CD14-positive monocyte (primary cell): ENCODE data around the gene NPAS3. TPM values are rescaled to one million over a fixed set of nuclear protein-coding genes. Genes with fewer than 3 reads are reported as not detected.

Source experiments
- DNase-seq, 3 donors: peaks; one replicate each; pipeline ENCODE4 v3.0.0-alpha.2; 2011 to 2022
- H2AFZ ChIP-seq: 2 replicates; pipeline ENCODE4 v1.6.0; 2012; ENCODE audit warnings: mild to moderate bottlenecking, low read depth, low read length, inconsistent platforms; ENCODE audit not compliant: insufficient read depth, poor library complexity, severe bottlenecking
- H3K27ac ChIP-seq, 2 donors: 1 replicate in 1 of 2; 2 replicates in 1 of 2; pipeline ENCODE4 v1.5.1; 2012 to 2013; ENCODE audit warnings: low read length in 2 of 2, control low read depth in 1 of 2, inconsistent platforms in 1 of 2, low read depth in 1 of 2, mild to moderate bottlenecking in 1 of 2
- H3K27me3 ChIP-seq, 2 donors: one replicate each; pipeline versions ENCODE4 v1.6.0 to v1.6.1; 2011 to 2013; ENCODE audit warnings: low read length in 2 of 2; ENCODE audit not compliant: control insufficient read depth in 2 of 2, insufficient read depth in 2 of 2
- H3K36me3 ChIP-seq, 2 donors: replicated peaks in 1 of 2; 1 replicate in 1 of 2; 2 replicates in 1 of 2; pipeline versions ENCODE4 v1.5.1 to v1.6.1; 2012 to 2013; ENCODE audit warnings: low read length in 2 of 2, control low read depth in 1 of 2, inconsistent platforms in 1 of 2, mild to moderate bottlenecking in 1 of 2; ENCODE audit not compliant: insufficient read depth in 2 of 2, control insufficient read depth in 1 of 2
- H3K4me1 ChIP-seq, 2 donors: 1 replicate in 1 of 2; 2 replicates in 1 of 2; pipeline versions ENCODE4 v1.5.1 to v1.6.1; 2012 to 2013; ENCODE audit warnings: low read length in 2 of 2, control low read depth in 1 of 2, inconsistent platforms in 1 of 2, mild to moderate bottlenecking in 1 of 2, moderate library complexity in 1 of 2; ENCODE audit not compliant: insufficient read depth in 2 of 2, control insufficient read depth in 1 of 2
- H3K4me2 ChIP-seq: replicated peaks from 2 replicates; pipeline ENCODE3; 2012; ENCODE audit warnings: low read length, moderate library complexity, mild to moderate bottlenecking; ENCODE audit not compliant: poor library complexity, severe bottlenecking; ENCODE audit errors: extremely low read depth
- H3K4me3 ChIP-seq, 3 experiments: fragments of 200-600 bp in 1 of 3; sonication (generic) in 1 of 3; replicated peaks in 1 of 3; 1 replicate in 2 of 3; 2 replicates in 1 of 3; pipeline ENCODE4 v1.5.1; 2011 to 2013; ENCODE audit warnings: low read length in 3 of 3, mild to moderate bottlenecking in 3 of 3, control low read depth in 2 of 3, low read depth in 2 of 3, inconsistent platforms in 1 of 3, moderate library complexity in 1 of 3
- H3K79me2 ChIP-seq: 2 replicates; pipeline ENCODE4 v1.6.0; 2012; ENCODE audit warnings: mild to moderate bottlenecking, control low read depth, inconsistent platforms, low read length, moderate library complexity; ENCODE audit not compliant: insufficient read depth
- H3K9ac ChIP-seq: 2 replicates; pipeline ENCODE4 v1.6.0; 2017; ENCODE audit warnings: low read length, mild to moderate bottlenecking; ENCODE audit not compliant: insufficient read depth, poor library complexity, severe bottlenecking
- H3K9me3 ChIP-seq, 2 donors: replicated peaks in 1 of 2; 1 replicate in 1 of 2; 2 replicates in 1 of 2; pipeline versions ENCODE4 v1.5.1 to v1.6.1; 2012 to 2013; ENCODE audit warnings: low read length in 2 of 2, control low read depth in 1 of 2; ENCODE audit not compliant: control insufficient read depth in 1 of 2, insufficient read depth in 1 of 2
- H4K20me1 ChIP-seq: 2 replicates; pipeline ENCODE4 v1.6.0; 2012; ENCODE audit warnings: mild to moderate bottlenecking, low read length, control low read depth, moderate library complexity; ENCODE audit not compliant: insufficient read depth
- H3K27ac Mint-ChIP-seq, 7 donors: one replicate each; pipeline ENCODE4 v1.8.0; 2020; ENCODE audit warnings: mild to moderate bottlenecking in 7 of 7, mixed read lengths in 7 of 7, moderate library complexity in 6 of 7, inconsistent platforms in 2 of 7
- H3K27me3 Mint-ChIP-seq, 3 donors: one replicate each; pipeline ENCODE4 v1.8.0; 2021 to 2022; ENCODE audit warnings: low read depth in 3 of 3, mild to moderate bottlenecking in 3 of 3, mixed read lengths in 3 of 3, moderate library complexity in 3 of 3, inconsistent platforms in 1 of 3
- H3K36me3 Mint-ChIP-seq, 2 donors: one replicate each; pipeline ENCODE4 v1.8.0; 2020; ENCODE audit warnings: mixed read lengths in 2 of 2, inconsistent platforms in 1 of 2, mild to moderate bottlenecking in 1 of 2
- H3K4me1 Mint-ChIP-seq: one replicate; pipeline ENCODE4 v1.8.0; 2020; ENCODE audit warnings: mild to moderate bottlenecking, mixed read lengths
- H3K4me3 Mint-ChIP-seq, 2 donors: one replicate each; pipeline ENCODE4 v1.8.0; 2020; ENCODE audit warnings: mild to moderate bottlenecking in 2 of 2, mixed read lengths in 2 of 2, moderate library complexity in 1 of 2
- H3K9me3 Mint-ChIP-seq, 7 donors: one replicate each; pipeline ENCODE4 v1.8.0; 2020 to 2022; ENCODE audit warnings: mixed read lengths in 7 of 7, mild to moderate bottlenecking in 6 of 7, moderate library complexity in 6 of 7, inconsistent platforms in 2 of 7
- CTCF ChIP-seq: fragments of 200-600 bp; IDR thresholded peaks from one replicate; pipeline ENCODE4 v1.8.0; 2022; ENCODE audit warnings: antibody characterized with exemption, mild to moderate bottlenecking
- WGBS: methylation state at CpG from one replicate; pipeline ENCODE4 v1.1.5; 2013; ENCODE audit warnings: missing lambda C conversion rate; ENCODE audit not compliant: insufficient coverage; 5-methylcytosine and 5-hydroxymethylcytosine counted together
- intact Hi-C, 2 donors: fragments of 100-400 bp; cut with micrococcal nuclease; formaldehyde crosslinking; loops; one replicate each; pipeline versions ENCODE4 v1.15.0 to v1.15.1; 2023
- polyA plus RNA-seq, 3 donors: library from polyadenylated mRNA; depleted of rRNA in 1 of 3; unstranded in 2 of 3; stranded (reverse) in 1 of 3; fragments of 300-500 nt in 2 of 3; fragments of >200 nt in 1 of 3; fragmentation: Illumina TruSeq in 2 of 3; gene quantifications; 1 replicate in 2 of 3; 2 replicates in 1 of 3; pipeline ENCODE4 v1.2.3, GENCODE V29; 2012 to 2021

The NPAS3 gene
- polyA plus RNA-seq, 3 donors = not detected

DNA sequence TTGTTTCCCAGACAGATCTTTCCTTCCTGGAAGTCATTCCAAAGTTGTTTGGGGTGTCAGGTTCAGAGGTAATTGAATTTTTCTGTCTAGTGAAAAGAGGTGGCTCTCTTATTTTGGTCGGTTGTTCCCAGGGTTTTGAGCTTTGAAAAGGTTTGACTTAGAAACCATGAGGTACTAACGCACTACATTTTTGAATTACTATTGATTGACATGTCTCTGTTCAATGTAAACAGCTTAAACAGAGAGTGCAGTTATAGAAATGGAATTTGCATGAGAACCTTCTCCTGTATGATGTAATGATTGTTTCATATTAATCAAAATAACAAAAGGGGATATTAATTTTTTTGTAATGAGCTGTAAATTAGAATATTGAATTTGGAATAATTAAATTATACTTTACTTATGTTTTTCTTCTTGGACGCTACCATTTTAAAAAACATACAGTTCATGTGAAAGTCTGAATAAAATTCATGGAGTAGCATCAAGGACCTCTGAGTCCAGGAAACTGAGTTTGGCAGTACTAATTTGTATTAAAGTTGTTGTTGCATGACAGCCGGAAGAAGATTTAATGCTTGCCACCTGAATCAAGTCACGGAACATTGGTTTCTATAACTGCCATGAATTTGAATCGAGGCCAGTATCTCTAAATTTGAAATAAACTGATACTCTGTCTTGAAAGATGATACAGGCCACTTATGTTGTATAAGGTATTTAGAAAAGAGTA is 41.7 kb downstream of the NPAS3 start:
- Histone ChIP-seq H2AFZ (no peak overlapping the region), H3K27me3 (no peaks in the 10 kb centered on the region), H3K36me3 (no peaks in the 10 kb centered on the region), H3K27ac (no peak overlapping the region), H4K20me1 (no peaks in the 10 kb centered on the region), H3K9me3 (no peaks in the 10 kb centered on the region), H3K4me2 (no peak overlapping the region), H3K4me3 (no peak overlapping the region), H3K9ac (no peak overlapping the region), H3K4me1 (no peaks in the 10 kb centered on the region), H3K79me2 (no peaks in the 10 kb centered on the region)
- Mint-ChIP-seq H3K27me3 (peaks cover 0 to 4% (median 1%) of the 10 kb centered on the region in 3 donors), H3K9me3 (peaks cover 0 to under 1% (median 0%) of the 10 kb centered on the region in 7 donors), H3K4me1 (no peaks in the 10 kb centered on the region), H3K36me3 (no peaks in the 10 kb centered on the region), H3K4me3 (no peak overlapping the region), H3K27ac (no peak overlapping the region)
- no peak for TF ChIP-seq CTCF
- 100% methylated on average over 1 of the region's 6 CpGs for WGBS
- intact Hi-C loops = no loop called here
- DNase-seq = no peak

- H3K27me3 Mint-ChIP-seq = peaks cover 0 to 4% (median 1%) of the 10 kb centered on the region in 3 donors
- H3K9me3 Mint-ChIP-seq = no peaks in the 10 kb centered on the region
- intact Hi-C loops = no loop called here
- WGBS = 100% methylated on average over 2 of the region's 3 CpGs
- Histone ChIP-seq H3K9me3 (no peaks in the 10 kb centered on the region), H3K79me2 (no peaks in the 10 kb centered on the region), H3K4me2 (no peak overlapping the region), H3K4me3 (no peak overlapping the region), H3K27me3 (no peaks in the 10 kb centered on the region), H3K27ac (no peak overlapping the region), H3K9ac (no peak overlapping the region), H2AFZ (no peak overlapping the region), H3K36me3 (no peaks in the 10 kb centered on the region), H3K4me1 (no peaks in the 10 kb centered on the region), H4K20me1 (no peaks in the 10 kb centered on the region)
- no peak overlapping the region for H3K4me3 Mint-ChIP-seq
- H3K36me3 Mint-ChIP-seq = no peaks in the 10 kb centered on the region
- no peak for DNase-seq
- H3K27ac Mint-ChIP-seq = no peak overlapping the region
- no peak for TF ChIP-seq CTCF
- H3K4me1 Mint-ChIP-seq = no peaks in the 10 kb centered on the region
Measured at GRCh38 chr14:32980902-32981501, 42.3 kb downstream of the NPAS3 start.
